ENCODE results near the gene IPO13. TPM values are rescaled to one million over a fixed set of nuclear protein-coding genes. Genes with fewer than 3 reads are reported as not detected.
A peak's percentile ranks its signal among the peaks of the same experiment; 100 is the strongest.

The IPO13 gene
- total and polyA plus RNA-seq, 10 of the 15 experiments (the other 5 are each of a cell fraction or from before 2014, with no cell fraction given) = 7.1 to 26.6 (median 15.9) TPM

- TF ChIP-seq USF1 (IDR thresholded peaks at IDR 0.05; ENCODE audit: borderline replicate concordance, extremely low read length, insufficient read depth, low read depth, low read length) (peak; percentile 34), SIN3A (IDR thresholded peaks at IDR 0.05; ENCODE audit: low read depth, low read length) (peak; percentile 88; the same call in 1 of the 2 replicates), SUPT20H (IDR thresholded peaks at IDR 0.05; ENCODE audit: borderline replicate concordance, control insufficient read depth, low read depth, low read length) (no peak), CREM (IDR thresholded peaks at IDR 0.05; ENCODE audit: low read depth) (0 out of 2 replicates have a peak, but pooled peaks have one; percentile 15), MXI1 (IDR thresholded peaks at IDR 0.05; ENCODE audit: low read depth, low read length) (peak; percentile 95), BMI1 (IDR thresholded peaks at IDR 0.05; ENCODE audit: borderline replicate concordance) (peak; percentile 51; the same call in 1 of the 2 replicates), NR2F1 (conservative IDR thresholded peaks at IDR 0.05) (0 out of 2 replicates have a peak, but pooled peaks have one; percentile 36), LARP7 (IDR thresholded peaks at IDR 0.05) (0 out of 2 replicates have a peak, but pooled peaks have one; percentile 40), GATAD2B (conservative IDR thresholded peaks at IDR 0.05; ENCODE audit: low read depth) (0 out of 2 replicates have a peak, but pooled peaks have one; percentile 35), TBL1XR1 (IDR thresholded peaks at IDR 0.05; ENCODE audit: low read depth, low read length) (no peak), SIX5 (IDR thresholded peaks at IDR 0.05; ENCODE audit: low read depth, low read length, severe bottlenecking) (no peak), NKRF (conservative IDR thresholded peaks at IDR 0.05) (peak; percentile 56; the same call in 1 of the 2 replicates)
Measured at GRCh38 chr1:43991476-43992231, 44.9 kb downstream of the IPO13 start, which contains the start of gene CCDC24 (continued).

All from GM12878 (cell line).